ENCODE measurements around the gene GMEB2.
"Not testable (repeated sequence)": the region's sequence is repeated elsewhere in the genome, so short reads cannot be mapped to it uniquely, and the experiment has no call there.

Gene GMEB2, protein sequence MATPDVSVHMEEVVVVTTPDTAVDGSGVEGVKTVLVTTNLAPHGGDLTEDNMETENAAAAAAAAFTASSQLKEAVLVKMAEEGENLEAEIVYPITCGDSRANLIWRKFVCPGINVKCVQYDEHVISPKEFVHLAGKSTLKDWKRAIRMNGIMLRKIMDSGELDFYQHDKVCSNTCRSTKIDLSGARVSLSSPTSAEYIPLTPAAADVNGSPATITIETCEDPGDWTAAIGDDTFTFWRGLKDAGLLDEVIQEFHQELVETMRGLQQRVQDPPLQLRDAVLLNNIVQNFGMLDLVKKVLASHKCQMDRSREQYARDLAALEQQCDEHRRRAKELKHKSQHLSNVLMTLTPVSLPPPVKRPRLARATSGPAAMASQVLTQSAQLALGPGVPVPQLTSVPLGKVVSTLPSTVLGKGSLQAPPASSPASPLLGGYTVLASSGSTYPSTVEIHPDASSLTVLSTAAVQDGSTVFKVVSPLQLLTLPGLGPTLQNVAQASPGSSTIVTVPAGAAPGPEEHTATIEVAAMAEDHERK

DNA sequence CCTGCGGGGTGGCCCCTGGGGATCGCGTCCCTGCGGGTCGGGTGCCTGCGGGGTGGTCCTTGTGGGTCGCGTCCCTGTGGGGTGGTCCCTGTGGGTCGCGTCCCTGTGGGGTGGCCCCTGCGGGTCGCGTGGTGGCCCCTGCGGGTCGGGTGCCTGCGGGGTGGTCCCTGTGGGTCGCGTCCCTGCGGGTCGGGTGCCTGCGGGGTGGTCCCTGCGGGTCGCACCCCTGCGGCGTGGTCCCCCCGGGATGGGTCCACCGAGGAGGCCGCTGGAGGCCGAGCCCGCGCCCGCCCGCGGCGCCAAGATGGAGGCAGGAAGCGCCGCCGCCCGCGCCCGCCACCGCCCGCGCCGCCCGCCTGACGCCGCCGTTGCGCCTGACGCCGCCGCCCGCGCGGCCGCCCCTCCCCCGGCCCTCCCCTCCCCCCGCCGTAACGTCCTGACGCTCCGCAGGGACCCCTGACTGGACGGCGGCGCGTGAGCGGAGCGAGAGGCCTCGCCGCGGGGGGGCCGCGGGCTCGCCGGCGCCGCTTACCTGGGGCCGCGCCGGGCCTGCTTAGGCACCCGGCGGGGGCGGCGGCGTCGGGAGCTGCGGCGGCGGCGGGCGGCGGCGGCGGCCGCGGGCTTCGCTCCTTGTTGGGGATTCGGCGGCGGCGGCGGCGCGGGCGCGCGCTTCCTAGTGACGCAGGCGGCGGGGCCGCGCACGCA lies at the start of gene GMEB2:
Gene GMEB2, minus strand, starts transcription at position 678 of the 705 bp plus-strand sequence. CDS start 7,704 bp downstream, outside the sequence.
- peak in 2 of 3 donors; percentile 47 to 64 for DNase-seq (ENCODE audit: low read depth in 3 of 3)

DNA sequence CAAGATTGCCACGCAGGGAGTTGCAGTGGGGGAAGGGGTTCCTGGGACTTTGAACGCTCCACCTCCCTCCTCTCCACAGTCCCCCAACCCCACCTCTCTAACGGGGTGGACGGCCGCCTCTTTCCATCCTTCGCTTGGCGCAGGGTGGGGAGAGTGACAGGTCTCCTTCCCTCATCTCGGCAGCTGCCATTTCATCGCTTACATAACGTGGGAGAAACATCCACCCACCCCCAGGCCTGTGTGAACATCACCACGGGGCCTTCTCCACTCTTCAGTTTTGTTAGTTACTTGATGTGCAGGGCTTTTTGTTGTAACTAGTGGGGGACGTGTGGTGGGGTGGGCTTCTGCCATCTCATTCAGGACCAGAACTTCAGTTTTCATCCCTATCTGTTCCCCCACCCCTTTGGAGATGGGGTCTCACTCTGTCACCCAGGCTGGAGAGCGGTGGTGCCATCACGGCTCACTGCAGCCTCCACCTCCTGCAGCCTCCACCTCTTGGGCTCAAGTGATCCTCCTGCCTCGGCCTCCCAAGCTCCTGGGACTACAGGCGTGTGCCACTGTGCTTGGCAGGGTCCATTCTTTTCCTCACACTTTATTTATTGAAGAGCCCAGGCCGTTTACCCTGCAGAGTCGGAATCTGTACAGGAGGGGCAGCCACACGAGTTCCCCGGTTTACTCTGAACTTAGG lies 48.9 kb upstream of the GMEB2 start:
- no peak for DNase-seq (ENCODE audit: low read depth in 3 of 3)

DNA sequence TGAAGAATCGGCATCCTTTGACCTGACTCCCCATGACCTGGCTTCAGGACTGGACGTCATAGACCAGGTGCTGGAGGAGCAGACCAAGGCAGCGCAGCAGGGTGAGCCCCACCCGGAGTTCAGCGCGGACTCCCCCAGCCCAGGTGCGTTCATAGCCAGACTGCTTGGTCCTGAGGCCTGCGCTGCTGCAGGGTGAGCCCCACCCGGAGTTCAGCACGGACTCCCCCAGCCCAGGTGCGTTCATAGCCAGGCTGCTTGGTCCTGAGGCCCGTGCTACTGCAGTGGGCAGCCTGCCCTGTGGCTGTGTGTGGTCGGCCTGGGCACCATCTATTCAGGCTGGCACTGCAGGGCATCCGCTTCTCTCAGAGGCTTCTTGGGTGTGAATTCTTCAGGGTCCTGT lies 47.0 kb upstream of the GMEB2 start:
- no peak for DNase-seq (ENCODE audit: low read depth in 3 of 3)

DNA sequence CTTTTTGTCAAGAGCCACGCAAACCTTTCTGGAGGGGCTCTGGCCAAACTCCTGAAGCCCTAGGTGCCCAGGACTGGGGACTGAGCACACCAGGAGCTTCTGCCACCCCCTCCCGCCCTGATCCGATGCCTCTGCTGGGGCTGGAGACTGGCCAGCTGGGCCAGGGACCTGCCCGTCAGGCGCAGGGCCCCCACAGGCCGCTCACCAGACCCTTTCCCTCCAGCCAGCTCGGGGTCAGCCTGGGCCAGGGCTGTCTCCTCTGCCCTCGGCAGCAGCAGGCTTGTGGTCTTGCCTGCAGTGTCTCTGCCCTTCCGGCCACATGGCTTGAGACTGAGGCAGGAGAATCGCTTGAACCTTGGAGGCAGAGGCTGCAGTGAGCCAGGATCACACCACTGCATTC lies 45.8 kb upstream of the GMEB2 start:
- DNase-seq (ENCODE audit: low read depth in 3 of 3), result no peak

DNA sequence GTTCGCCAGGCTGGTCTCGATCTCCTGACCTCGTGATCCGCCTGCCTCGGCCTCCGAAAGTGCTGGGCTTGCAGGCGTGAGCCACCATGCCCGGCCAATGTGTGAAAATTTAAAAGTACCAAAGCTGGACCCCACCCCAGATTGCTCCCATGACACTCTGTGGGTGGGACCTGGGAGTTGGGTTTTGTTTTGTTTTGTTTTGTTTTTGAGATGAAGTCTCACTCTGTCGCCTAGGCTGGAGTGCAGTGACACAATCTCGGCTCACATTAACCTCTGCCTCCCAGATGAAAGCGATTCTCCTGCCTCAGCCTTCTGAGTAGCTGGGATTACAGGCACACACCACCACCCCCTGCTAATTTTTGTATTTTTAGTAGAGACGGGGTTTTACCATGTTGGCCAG lies 44.8 kb upstream of the GMEB2 start:
- DNase-seq (ENCODE audit: low read depth in 3 of 3), result not testable (repeated sequence)

DNA sequence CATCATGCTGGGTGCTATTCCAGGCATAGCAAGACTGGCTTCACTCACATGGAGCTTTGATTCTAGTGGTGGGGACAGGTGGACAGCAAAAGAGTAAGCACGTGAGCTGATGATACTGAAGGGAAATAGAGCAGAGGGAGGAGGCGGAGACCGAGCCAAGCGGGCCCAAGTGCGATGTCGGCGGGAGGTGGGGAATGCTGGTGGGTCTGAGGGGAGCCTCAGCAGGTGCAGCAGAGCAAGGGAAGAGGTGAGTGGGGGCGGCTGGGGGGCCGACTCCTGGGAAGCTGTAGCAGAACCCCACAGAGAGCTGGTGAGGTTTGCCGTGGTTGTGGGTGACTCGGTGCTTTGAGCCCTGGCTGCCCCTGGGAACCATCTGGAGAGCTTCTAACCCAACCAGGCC lies 41.5 kb upstream of the GMEB2 start:
- DNase-seq (ENCODE audit: low read depth in 3 of 3), result no peak

DNA sequence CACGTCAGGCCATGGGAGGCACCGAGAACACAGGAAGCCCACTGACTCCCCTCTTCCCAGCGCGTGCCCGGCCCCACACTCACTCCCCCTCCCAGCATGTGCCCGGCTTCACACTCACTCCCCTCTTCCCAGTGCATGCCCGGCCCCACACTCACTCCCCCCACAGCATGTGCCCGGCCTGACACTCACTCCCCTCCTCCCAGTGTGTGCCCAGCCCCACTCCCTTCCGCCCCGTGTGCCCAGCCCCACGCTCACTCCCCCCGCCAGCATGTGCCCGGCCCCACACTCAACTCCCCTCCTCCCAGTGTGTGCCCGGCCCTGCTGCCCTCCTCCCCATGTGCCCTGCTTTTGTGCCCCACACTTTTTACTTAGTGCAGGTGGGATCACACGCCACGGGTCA lies 41.0 kb upstream of the GMEB2 start:
- no peak for DNase-seq (ENCODE audit: low read depth in 3 of 3)

DNA sequence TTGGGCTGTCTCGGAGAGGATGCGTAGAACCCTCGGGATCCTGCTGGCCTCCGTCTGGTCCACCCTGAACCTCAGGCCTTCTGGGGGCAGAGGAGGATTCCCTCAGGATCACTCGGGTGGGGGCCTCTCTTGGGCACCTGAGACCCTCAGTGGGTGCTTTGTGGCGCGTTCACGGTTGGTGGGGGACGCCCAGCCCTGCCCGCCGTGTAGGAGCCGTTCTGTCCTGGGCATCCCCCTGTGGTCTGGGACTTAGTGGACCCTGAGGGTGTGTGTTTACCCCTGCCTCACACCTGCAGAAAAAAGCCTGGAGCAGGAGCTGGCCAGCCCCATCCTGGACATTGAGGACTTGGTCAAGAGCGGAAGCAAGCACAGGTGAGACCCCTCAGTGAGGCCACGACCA lies 38.8 kb upstream of the GMEB2 start:
- no peak for DNase-seq (ENCODE audit: low read depth in 3 of 3)

DNA sequence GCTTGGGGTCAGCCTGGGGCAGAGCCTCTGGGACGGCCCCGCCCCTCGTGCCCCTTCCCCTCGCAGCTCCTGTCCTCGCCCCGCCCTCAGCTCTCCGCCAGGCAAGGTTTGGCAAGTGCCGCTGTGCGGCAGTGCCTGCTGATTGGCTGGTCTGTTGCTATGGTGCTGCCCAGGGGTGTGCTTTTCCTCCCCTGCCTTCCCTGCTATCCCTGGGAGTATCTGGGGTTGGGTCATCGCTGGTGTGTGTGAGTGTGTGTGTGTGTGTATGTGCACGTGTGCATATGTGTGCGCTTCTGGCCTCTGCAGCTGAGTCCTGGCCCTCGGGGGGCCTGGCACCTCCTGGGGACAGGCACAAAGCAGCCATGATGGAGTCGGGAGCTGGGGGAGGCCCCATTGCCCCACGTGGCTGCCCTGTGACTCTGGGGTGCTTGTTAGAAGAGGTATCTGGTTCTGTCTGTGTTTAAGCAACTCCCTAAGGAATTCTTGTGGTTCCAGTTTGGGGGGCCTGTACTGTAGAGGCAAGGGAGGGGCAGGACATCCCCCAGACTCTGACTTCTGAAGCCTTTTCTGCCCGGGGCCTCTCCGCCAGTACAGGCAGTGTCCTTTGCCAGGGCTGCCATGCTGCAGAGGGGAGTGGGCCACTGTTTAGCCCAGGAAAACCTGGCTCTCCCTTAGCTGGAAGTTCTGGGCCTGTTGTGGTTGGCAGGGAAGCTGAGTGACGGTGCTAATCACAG lies 38.1 kb upstream of the GMEB2 start:
- DNase-seq (ENCODE audit: low read depth in 3 of 3), result no peak

DNA sequence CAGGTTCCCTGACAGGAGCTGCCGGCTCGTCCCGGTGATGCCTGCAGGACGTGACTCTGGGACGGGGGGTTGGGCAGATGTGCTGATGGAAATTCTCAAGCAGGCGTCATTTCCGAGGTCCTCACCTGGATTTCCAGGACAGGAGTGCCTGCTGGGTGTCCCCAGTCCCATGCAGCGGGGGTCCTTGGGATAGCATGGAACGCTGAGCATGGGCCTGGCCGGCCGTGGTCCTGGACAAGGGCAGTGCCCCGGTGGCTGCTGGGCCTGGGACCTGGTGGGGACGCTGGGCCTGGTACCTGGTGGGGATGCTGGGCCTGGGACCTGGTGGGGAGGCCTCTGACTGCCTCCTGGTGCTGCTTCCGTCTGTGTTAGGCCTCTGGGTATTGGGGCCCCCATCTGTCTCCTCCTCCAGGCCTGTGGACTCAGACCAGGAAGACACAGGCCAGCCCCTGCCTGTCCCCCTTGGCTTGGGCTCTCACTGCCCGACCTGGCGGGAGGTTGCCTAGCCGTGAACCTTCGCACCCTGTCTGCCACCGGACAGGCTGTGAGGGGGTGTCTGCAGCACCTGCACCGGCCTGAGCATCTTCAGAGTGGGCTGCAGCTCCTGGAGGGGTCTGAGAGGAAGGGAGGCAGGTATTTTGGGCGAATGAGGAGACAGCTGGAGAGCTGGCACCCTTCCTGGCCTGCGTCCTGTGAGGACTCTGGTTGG lies 37.4 kb upstream of the GMEB2 start:
- DNase-seq (ENCODE audit: low read depth in 3 of 3), result no peak

DNA sequence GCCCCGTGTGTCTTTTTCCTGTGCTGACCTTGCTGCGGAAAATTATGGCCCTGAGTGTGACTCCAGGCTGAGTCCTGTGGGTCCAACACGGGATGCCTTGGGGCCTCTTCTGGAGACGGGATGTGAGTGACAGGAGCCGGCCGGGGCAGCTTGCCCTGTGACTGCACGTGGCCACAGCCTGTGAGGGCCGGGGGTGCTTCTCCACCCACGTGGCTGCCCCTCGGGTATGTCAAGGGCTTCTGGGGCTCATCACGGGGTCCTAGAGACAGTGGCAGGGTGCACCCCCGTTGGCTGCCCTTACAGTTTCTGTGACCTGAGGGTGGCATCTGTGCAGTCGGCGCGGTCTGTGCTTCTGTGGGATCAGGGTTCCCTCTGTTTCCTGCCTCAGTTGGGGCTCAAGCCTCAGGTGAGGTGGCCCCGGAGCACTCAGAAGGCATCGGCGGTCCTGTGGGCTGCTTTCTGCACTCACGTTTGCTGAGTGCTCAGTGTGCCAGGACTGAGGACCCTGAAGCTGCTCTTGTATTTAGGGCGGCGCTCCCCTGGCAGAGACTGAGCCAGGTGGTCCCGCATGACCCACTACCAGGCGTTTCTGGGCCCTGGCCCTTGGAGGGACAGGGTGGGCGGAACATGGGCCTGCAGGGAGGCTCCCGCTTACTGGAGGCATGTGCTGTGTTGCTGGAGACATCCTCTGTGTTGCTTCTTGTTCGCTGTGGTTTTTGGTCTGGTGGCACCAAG lies 36.6 kb upstream of the GMEB2 start:
- DNase-seq (ENCODE audit: low read depth in 3 of 3), result no peak

DNA sequence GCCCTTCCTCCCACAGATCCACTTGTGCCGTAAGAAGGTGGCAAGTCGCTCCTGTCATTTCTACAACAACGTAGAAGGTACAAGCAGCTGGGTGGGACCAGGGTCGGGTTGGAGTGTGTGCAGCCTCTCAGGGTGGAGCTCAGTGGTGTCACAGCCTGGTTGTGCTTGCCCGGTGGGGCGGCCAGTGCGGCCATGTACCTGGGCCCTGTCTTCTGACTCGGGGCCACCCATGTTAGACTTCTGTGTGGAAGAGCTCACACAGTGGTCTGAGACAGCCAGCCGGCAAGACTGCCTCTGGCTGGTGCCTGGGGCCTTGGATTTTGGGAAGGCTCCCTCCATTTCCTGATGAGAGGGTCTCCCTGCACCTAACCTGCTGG lies 35.9 kb upstream of the GMEB2 start:
- DNase-seq (ENCODE audit: low read depth in 3 of 3), result no peak

DNA sequence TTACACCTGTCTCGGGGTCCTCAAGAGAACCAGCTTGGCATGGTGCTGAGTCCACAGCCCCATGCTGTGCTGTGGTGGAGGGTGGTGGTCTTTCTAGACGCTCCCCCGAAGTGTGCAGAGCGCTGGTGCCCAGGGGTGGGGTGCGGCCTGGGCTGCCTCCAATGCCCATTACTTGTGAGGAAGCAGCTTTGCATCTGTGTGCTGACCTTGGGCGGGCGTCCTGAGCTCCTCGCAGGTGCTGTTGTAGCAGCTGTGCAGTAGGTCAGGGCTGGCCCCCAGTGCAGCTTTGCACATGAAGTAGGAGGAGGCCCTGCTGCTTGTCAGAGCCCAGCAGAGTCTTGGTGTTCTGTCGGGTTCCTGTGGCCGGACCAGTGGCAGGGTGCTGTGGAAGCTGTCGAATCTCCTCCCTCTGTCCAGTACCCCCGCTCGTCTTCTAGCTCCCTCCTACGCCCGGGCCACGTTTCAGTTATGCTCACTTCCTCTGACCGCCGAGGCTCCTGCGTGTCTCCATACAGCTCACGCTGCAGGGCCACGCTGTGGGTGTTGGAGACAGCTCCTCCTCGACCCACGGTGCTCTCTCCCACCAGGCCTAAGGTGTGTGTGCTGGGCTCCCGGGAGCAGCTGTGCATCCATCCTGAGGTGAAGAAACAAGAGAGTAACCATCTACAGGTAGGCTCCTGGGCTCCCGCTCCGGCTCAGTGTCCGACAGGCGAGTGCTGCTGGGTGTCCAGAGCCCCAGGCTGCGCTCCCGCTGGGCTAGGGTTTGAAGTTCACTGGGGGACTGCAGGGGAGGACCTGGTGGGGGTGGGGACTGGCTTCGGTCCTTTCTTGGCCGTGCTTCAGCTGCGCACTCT lies 35.3 kb upstream of the GMEB2 start:
- DNase-seq (ENCODE audit: low read depth in 3 of 3), result no peak

DNA sequence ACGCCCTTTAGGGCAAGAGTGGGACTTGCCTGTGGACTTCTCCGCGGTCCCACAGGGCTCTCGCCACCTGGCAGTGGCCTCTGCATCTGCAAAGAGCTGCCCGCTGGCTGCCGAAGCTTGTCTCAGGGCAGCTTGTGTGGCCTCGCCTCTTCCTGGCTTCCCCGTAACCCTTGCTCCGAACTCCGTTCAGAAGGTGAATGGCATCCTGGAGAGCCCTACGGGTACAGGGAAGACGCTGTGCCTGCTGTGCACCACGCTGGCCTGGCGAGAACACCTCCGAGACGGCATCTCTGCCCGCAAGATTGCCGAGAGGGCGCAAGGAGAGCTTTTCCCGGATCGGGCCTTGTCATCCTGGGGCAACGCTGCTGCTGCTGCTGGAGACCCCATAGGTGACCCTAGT lies 34.2 kb upstream of the GMEB2 start:
- DNase-seq (ENCODE audit: low read depth in 3 of 3), result no peak

DNA sequence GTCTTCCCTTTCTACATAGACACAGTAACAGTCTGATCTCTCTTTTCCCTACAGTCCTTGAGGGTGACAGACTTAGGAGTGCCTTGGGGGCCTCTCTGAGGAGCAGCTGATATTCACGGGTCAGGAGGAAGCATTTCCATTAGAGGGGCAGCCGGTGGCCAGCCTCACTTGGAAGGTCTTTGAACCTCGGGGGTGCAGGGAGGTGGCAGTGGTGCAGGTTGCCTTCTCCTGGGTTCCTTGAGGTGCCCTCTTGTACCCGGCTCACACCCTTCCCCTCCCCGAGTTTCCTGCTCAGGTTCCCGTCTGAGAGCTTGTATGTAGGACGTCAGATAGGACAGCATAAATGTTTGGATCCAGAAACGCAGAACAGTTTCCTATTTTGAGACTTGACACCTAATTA lies 33.7 kb upstream of the GMEB2 start:
- no peak for DNase-seq (ENCODE audit: low read depth in 3 of 3)

DNA sequence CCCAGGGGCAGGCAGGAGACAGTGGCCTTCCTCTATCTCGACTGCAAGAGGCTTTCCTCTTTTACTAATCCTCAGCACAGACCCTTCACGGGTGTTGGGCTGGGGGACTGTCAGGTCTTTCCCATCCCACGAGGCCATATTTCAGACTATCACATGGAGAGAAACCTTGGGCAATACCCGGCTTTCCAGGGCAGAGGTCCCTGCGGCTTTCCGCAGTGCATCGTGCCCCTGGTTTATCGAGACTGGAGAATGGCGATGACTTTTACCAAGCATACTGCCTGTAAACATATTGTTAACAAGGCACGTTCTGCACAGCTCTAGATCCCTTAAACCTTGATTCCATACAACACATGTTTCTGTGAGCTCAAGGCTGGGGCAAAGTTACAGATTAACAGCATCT lies 33.3 kb upstream of the GMEB2 start:
- not testable (repeated sequence) for DNase-seq (ENCODE audit: low read depth in 3 of 3)

DNA sequence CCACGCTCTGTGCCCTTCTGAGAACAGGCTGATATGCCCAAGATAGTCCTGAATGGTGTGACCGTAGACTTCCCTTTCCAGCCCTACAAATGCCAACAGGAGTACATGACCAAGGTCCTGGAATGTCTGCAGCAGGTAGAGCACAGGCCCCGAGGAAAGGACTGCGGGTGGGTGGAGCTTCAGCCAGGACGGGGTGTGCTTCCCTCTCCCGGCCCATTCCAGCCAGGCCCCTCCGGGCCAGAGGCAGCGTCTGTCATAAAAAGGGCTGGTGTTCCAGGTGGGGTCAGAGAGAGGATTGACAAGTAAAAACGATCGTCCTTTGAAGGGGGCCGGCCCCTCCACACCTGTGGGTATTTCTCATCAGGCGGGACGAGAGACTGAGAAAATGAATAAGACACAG lies 32.5 kb upstream of the GMEB2 start:
- DNase-seq (ENCODE audit: low read depth in 3 of 3), result no peak

DNA sequence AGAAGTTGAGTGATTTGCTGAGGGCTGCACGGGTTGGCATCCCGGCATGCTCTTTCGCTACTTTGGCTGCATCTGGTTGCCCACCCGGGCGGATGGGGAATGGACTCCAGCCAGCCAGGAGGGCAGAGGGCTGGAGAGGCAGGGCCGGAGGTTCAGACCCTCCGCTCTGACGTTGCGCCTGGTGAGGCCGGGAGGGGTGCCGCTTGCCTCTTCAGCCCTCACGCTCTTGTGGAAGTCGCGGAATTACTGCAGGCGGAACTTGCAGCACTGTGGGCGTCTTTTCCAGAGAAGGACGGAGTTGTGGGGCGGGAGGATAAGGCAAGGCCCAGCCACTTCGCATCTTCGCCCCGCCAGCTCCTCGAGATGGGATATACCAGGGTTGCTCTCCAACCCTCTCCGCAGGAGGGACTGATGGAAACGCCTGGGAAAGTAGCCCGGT lies 31.9 kb upstream of the GMEB2 start:
- DNase-seq (ENCODE audit: low read depth in 3 of 3), result no peak

DNA sequence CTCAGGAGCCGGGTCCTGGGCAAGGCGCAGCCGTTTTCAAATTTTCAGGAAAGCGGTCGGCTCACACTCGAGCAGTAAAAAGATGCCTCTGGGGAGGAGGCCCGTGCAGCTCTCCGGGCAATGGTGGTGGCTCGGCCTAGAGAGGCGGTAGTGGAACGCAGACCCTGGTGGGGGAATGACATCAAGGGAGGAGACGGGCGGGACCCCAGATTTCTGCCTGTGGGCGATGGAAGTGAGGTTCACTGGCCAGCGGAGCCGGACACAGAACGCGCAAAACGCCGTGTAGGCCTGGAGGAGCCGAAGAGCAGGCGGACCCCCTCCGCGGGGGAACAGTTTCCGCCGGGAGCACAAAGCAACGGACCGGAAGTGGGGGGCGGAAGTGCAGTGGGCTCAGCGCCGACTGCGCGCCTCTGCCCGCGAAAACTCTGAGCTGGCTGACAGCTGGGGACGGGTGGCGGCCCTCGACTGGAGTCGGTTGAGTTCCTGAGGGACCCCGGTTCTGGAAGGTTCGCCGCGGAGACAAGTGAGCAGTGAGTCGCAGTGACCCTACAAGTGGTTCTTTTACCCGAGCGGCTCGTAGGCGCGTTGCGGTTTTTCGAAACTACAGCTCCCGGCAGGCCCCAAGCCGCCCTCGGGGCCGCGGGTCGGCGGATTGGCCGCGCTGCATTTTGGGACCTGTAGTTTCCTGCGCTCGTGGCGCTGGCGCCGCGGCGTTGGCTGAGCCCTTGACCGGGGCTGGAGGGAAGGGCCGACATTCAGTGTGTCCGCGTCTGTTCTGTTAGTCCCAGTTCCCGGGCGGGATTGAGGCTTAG lies 31.2 kb upstream of the GMEB2 start, which contains the start of gene RTEL1:
Gene RTEL1, plus strand, starts transcription at position 376 of the 812 bp plus-strand sequence. CDS start 1,091 bp downstream, outside the sequence.
- DNase-seq (ENCODE audit: low read depth in 3 of 3), result peak; percentile 77 to 83 (median 82)

Measured in stimulated activated CD4-positive, alpha-beta T cell treated with anti-CD3 and anti-CD28 coated beads, TNF-alpha, amount 100 ng/mL, for 48 hours (primary cell).